ENCODE results near the gene ZNRF3.
"Not testable (repeated sequence)": the region's sequence is repeated elsewhere in the genome, so short reads cannot be mapped to it uniquely, and the experiment has no call there.

The ZNRF3 gene

GRCh38 chr22:28927630-28928029 lies 44.3 kb downstream of the ZNRF3 start:
- in situ Hi-C loops (cut with MboI; ENCODE audit: low sequenced_read_pairs) = no loop called here

- in situ Hi-C loops (cut with MboI; ENCODE audit: low sequenced_read_pairs) = no loop called here
Observed at GRCh38 chr22:28929197-28929596, 45.8 kb downstream of the ZNRF3 start.

- in situ Hi-C loops (cut with MboI; ENCODE audit: low sequenced_read_pairs) = no loop called here
Observed at GRCh38 chr22:28930357-28931007, 47.1 kb downstream of the ZNRF3 start.

- in situ Hi-C loops (cut with MboI; ENCODE audit: low sequenced_read_pairs) = no loop called here
Observed at GRCh38 chr22:28931844-28932567, 48.6 kb downstream of the ZNRF3 start.

- in situ Hi-C loops (cut with MboI; ENCODE audit: low sequenced_read_pairs) = no loop called here
Observed at GRCh38 chr22:28933321-28933720, 49.9 kb downstream of the ZNRF3 start.

- in situ Hi-C loops (cut with MboI; ENCODE audit: low sequenced_read_pairs) = no loop called here
Observed at GRCh38 chr22:28934026-28934425, 50.7 kb downstream of the ZNRF3 start.

GRCh38 chr22:28935140-28935539 lies 51.8 kb downstream of the ZNRF3 start:
- in situ Hi-C loops (cut with MboI; ENCODE audit: low sequenced_read_pairs) = no loop called here

GRCh38 chr22:28935713-28936112 lies 52.3 kb downstream of the ZNRF3 start:
- in situ Hi-C loops (cut with MboI; ENCODE audit: low sequenced_read_pairs) = no loop called here

- in situ Hi-C loops (cut with MboI; ENCODE audit: low sequenced_read_pairs) = no loop called here
Observed at GRCh38 chr22:28936200-28936599, 52.8 kb downstream of the ZNRF3 start.

GRCh38 chr22:28937206-28938025 lies 54.0 kb downstream of the ZNRF3 start:
- in situ Hi-C loops (cut with MboI; ENCODE audit: low sequenced_read_pairs) = no loop called here

GRCh38 chr22:28938286-28938833 lies 55.0 kb downstream of the ZNRF3 start:
- in situ Hi-C loops (cut with MboI; ENCODE audit: low sequenced_read_pairs) = no loop called here

- in situ Hi-C loops (cut with MboI; ENCODE audit: low sequenced_read_pairs) = no loop called here
Observed at GRCh38 chr22:28939394-28939793, 56.0 kb downstream of the ZNRF3 start.

- in situ Hi-C loops (cut with MboI; ENCODE audit: low sequenced_read_pairs) = no loop called here
Observed at GRCh38 chr22:28939932-28940331, 56.6 kb downstream of the ZNRF3 start.

- in situ Hi-C loops (cut with MboI; ENCODE audit: low sequenced_read_pairs) = no loop called here
Observed at GRCh38 chr22:28940441-28940840, 57.1 kb downstream of the ZNRF3 start.

- in situ Hi-C loops (cut with MboI; ENCODE audit: low sequenced_read_pairs) = no loop called here
Observed at GRCh38 chr22:28942333-28942732, 59.0 kb downstream of the ZNRF3 start.

- in situ Hi-C loops (cut with MboI; ENCODE audit: low sequenced_read_pairs) = no loop called here
Observed at GRCh38 chr22:28942801-28943500, 59.6 kb downstream of the ZNRF3 start.

GRCh38 chr22:28943501-28943879 lies 60.1 kb downstream of the ZNRF3 start:
- in situ Hi-C loops (cut with MboI; ENCODE audit: low sequenced_read_pairs) = no loop called here

GRCh38 chr22:28947125-28947524 lies 63.8 kb downstream of the ZNRF3 start:
- in situ Hi-C loops (cut with MboI; ENCODE audit: low sequenced_read_pairs) = no loop called here

GRCh38 chr22:28948424-28948823 lies 65.1 kb downstream of the ZNRF3 start:
- in situ Hi-C loops (cut with MboI; ENCODE audit: low sequenced_read_pairs) = no loop called here

- in situ Hi-C loops (cut with MboI; ENCODE audit: low sequenced_read_pairs) = not testable (repeated sequence)
Observed at GRCh38 chr22:28948860-28949551, 65.6 kb downstream of the ZNRF3 start.
